HUES64 (cell line): ENCODE measurements around the gene CLASP1.
"Not testable (repeated sequence)": the region's sequence is repeated elsewhere in the genome, so short reads cannot be mapped to it uniquely, and the experiment has no call there.

Experiments
- H3K27ac ChIP-seq: 2 replicates; pipeline ENCODE4 v1.7.0; 2013; ENCODE audit warnings: low read depth, low read length, inconsistent platforms
- H3K27me3 ChIP-seq: 2 replicates; pipeline ENCODE4 v1.6.1; 2013; ENCODE audit warnings: mild to moderate bottlenecking, low read length; ENCODE audit not compliant: insufficient read depth
- H3K36me3 ChIP-seq: 2 replicates; pipeline ENCODE4 v1.6.1; 2013; ENCODE audit warnings: mild to moderate bottlenecking, low read length; ENCODE audit not compliant: insufficient read depth
- H3K4me1 ChIP-seq: 2 replicates; pipeline ENCODE4 v1.6.1; 2013; ENCODE audit warnings: mild to moderate bottlenecking, low read length, moderate library complexity; ENCODE audit not compliant: insufficient read depth
- H3K4me3 ChIP-seq: 2 replicates; pipeline ENCODE4 v1.5.1; 2013; ENCODE audit warnings: mild to moderate bottlenecking, low read length, moderate library complexity
- H3K9ac ChIP-seq: 2 replicates; pipeline ENCODE4 v1.6.1; 2013; ENCODE audit warnings: mild to moderate bottlenecking, low read depth, low read length
- H3K9me3 ChIP-seq: 2 replicates; pipeline ENCODE4 v1.6.1; 2013; ENCODE audit warnings: low read depth, low read length; ENCODE audit not compliant: insufficient read depth
- WGBS: fragments of 150-250, 120-280 bp; methylation state at CpG from one replicate; pipeline ENCODE4 v1.1.7; 2013; ENCODE audit warnings: missing lambda C conversion rate; 5-methylcytosine and 5-hydroxymethylcytosine counted together

CLASP1 gene

DNA sequence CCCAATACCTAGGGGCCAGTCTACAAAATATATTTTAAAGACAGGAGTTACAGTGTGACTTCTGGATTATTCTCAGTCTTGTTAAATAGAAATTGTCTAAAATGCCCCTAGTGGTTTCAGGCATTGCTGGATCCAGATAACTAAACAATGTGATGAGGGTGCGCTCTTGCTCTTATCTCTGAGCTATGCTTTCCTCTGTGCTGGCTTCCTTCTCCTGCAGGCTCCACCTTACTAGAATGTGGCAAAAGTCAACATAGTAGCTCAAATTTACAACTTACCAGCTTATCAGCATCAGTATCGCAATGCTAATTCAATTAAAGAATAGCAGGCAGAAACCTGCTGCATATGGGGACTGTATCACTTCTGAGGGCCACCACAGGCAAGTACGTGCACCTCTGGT lies 179.9 kb downstream of the CLASP1 start:
- Histone ChIP-seq H3K9ac (no peak overlapping the region), H3K4me1 (peaks cover 24% of the 10 kb centered on the region), H3K36me3 (peaks cover 45% of the 10 kb centered on the region), H3K4me3 (no peak overlapping the region), H3K9me3 (no peaks in the 10 kb centered on the region), H3K27me3 (no peaks in the 10 kb centered on the region), H3K27ac (no peak overlapping the region)
- 93% methylated on average over 3 of the region's 3 CpGs for WGBS

DNA sequence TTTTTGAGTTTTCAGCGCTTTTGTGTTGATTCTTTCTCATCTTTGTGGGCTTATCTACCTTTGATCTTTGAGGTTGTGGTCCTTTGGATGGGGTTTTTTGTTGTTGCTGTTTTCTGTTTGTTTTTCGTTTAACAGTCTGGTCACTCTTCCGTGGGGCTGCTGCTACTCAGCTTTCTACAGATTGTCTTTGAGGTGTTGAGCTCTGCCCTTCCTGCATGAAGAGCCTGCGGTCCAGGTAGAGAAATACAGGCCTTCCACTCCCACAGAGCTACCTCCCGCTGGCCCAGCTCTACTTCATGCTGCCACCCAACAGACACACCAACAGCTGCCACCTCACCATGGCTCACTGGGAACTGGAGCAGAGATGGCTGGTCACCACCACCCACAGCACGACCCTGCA lies 180.3 kb downstream of the CLASP1 start:
- 93% methylated on average over 6 of the region's 6 CpGs for WGBS
- Histone ChIP-seq H3K27me3 (no peaks in the 10 kb centered on the region), H3K4me1 (peaks cover 24% of the 10 kb centered on the region), H3K9ac (no peak overlapping the region), H3K4me3 (no peak overlapping the region), H3K27ac (no peak overlapping the region), H3K9me3 (no peaks in the 10 kb centered on the region), H3K36me3 (peaks cover 45% of the 10 kb centered on the region)

DNA sequence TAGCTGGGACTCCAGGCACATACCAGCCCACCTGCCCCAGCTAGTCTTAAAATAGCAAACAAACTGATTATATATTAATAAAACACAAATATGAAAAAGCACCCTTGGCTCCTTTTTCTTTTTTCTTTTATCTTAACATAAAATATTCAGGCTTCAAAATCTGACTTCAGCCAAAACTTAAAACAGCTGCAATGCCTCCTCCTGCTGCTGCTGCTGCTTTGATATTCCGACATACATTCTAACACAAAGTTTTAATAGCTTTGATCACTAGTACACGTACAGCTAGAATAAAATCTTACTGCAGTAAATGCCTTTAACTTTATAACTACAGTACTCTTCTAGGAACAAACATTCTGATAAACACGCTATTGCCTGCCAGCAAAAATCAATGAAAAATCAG lies 190.0 kb downstream of the CLASP1 start:
- no peaks in the 10 kb centered on the region for H3K9me3 ChIP-seq
- H3K27ac ChIP-seq: no peak overlapping the region
- H3K4me1 ChIP-seq: no peaks in the 10 kb centered on the region
- no peaks in the 10 kb centered on the region for H3K27me3 ChIP-seq
- 94% methylated on average over 3 of the region's 3 CpGs for WGBS
- no peak overlapping the region for H3K4me3 ChIP-seq
- peaks cover 87% of the 10 kb centered on the region for H3K36me3 ChIP-seq
- no peak overlapping the region for H3K9ac ChIP-seq

DNA sequence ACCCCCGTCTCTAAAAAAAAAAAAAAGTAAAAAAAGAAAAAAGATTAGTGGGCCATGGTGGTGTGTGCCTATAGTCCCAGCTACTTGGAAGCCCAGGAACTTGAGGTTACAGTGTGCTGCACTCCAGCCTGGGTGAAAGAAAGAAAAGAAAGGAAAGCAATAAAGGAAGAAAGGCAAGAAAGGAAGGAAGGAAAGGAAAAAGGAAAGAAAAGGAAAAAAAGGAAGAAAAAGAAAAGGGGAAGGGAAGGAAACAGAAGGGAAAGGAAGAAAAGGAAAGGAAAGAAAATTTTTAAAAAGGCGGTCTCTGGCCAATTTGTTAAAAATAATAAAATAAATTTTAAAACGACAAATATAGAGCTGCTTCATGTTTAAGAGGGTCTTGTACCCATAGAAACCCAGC lies 192.9 kb downstream of the CLASP1 start:
- Histone ChIP-seq H3K36me3 (peaks cover 77% of the 10 kb centered on the region), H3K9ac (no peak overlapping the region), H3K4me3 (no peak overlapping the region), H3K27me3 (no peaks in the 10 kb centered on the region), H3K9me3 (no peaks in the 10 kb centered on the region), H3K27ac (no peak overlapping the region), H3K4me1 (no peaks in the 10 kb centered on the region)
- WGBS: 95% methylated on average over 3 of the region's 3 CpGs

DNA sequence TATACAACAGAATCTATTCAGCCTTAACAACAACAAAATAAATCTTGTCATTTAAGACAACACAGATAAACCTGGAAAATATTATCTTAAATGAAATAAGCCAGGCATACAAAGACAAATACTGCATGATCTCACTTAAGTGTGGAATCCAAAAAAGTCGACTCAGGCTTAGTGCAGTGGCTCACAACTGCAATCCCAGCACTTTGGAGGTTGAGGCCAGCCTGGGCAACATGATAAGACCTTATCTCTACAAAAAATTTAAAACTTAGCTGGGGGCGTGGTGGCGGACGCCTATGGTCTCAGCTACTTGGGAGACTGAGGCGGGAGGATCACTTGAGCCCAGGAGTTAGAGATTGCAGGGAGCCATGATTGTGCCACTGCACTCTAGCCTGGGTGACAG lies 193.8 kb downstream of the CLASP1 start:
- H3K9ac ChIP-seq: no peak overlapping the region
- no peaks in the 10 kb centered on the region for H3K4me1 ChIP-seq
- 96% methylated on average over 5 of the region's 5 CpGs for WGBS
- H3K27ac ChIP-seq: no peak overlapping the region
- no peak overlapping the region for H3K4me3 ChIP-seq
- no peaks in the 10 kb centered on the region for H3K27me3 ChIP-seq
- no peaks in the 10 kb centered on the region for H3K9me3 ChIP-seq
- peaks cover 77% of the 10 kb centered on the region for H3K36me3 ChIP-seq

DNA sequence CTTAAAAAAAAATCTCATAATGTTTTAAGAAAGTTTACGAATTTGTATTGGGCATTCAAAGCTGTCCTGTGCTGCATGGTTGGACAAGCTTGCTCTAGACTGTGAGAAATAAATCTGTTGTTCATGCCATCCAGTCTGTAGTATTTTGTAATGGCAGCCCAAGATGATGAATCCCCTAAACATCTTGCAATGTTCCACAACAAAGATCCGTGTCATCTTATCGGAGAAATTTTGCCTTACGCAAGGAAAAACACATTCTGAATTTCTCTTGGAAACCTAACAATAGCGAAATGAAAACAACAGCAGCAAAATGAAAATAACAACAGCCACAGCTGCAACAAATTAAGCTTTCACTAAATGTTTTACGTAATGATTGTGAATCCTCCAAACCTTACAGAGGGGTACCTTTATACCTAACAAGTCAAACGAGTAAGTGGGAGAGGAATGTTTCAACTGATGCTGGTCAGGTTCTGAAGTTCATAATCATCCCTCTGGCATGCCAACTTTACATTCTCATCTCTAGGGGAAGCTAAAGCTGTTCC lies 194.6 kb downstream of the CLASP1 start:
- no peaks in the 10 kb centered on the region for H3K9me3 ChIP-seq
- 96% methylated on average over 7 of the region's 7 CpGs for WGBS
- no peaks in the 10 kb centered on the region for H3K27me3 ChIP-seq
- no peaks in the 10 kb centered on the region for H3K4me1 ChIP-seq
- no peak overlapping the region for H3K4me3 ChIP-seq
- no peak overlapping the region for H3K27ac ChIP-seq
- H3K9ac ChIP-seq: no peak overlapping the region
- H3K36me3 ChIP-seq: peaks cover 76% of the 10 kb centered on the region

DNA sequence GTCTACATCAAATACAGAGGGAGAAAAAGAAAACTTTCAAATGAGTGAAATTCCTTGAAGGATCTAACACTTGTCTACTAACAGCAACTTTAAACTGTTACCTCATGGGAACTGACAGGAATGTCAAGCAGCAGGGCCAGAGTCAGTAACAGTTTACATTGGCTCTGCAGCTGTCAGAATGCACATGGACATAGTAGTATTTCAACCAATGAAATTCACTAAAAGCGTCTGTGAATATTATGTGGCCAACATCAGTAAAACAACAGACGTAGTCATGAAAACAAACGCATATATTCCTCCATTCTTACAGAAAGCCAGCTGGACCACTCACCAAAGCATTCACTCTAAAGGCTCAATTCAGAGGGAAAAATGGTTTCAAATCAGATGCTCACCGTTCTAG lies 197.9 kb downstream of the CLASP1 start:
- no peak overlapping the region for H3K4me3 ChIP-seq
- H3K9ac ChIP-seq: no peak overlapping the region
- H3K27me3 ChIP-seq: no peaks in the 10 kb centered on the region
- H3K36me3 ChIP-seq: peaks cover 82% of the 10 kb centered on the region
- no peaks in the 10 kb centered on the region for H3K9me3 ChIP-seq
- H3K4me1 ChIP-seq: no peaks in the 10 kb centered on the region
- WGBS: 98% methylated on average over 4 of the region's 4 CpGs
- H3K27ac ChIP-seq: no peak overlapping the region

DNA sequence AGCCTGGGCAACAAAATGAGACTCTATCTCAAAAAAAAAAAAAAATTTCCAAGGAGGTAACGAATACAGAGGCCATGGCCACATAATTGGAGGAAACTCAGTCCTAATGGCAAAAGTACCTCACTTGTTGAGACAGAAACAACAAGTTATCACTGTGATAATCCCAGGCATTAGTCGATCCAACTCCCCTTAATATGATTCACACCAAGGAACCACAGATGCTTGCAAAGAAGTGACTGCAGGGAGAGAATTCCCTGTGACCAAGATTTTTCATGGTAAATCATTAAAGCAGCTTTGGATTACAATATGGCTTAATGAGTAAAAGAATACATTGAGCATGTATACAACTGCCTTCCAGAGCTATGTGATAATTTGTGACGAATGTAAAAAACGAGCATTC lies 199.0 kb downstream of the CLASP1 start:
- H3K4me3 ChIP-seq: no peak overlapping the region
- H3K27ac ChIP-seq: no peak overlapping the region
- H3K9ac ChIP-seq: no peak overlapping the region
- no peaks in the 10 kb centered on the region for H3K4me1 ChIP-seq
- H3K36me3 ChIP-seq: peaks cover 83% of the 10 kb centered on the region
- no peaks in the 10 kb centered on the region for H3K27me3 ChIP-seq
- no peaks in the 10 kb centered on the region for H3K9me3 ChIP-seq
- WGBS: 93% methylated on average over 4 of the region's 4 CpGs

DNA sequence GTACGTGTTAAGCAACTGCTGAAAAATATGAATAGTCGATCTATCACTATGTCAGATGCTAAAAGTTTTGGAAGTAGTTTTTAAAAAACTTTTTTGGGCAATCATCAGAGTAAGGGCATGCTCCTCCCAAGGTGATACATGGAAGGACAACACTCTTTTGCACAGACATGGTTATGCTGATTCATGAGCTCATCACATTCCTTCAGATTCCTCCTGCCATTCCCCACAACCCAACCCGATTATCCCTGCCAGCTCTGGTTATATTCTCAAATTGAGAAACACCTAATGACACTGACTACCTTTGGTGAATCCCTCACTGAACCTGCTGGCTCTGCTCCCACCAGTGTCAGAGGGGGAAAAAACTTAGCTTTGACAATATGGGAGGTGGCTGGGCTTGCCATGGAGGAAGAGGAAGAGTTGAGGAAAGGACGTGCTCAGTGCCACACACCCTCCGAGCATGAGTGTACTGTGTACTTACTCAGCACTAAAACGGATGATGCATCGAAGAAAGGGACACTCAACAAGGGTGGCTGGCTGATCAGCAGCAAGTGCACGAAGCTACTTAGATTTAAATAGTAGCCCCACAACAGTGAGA lies 202.5 kb downstream of the CLASP1 start:
- Histone ChIP-seq H3K9ac (no peak overlapping the region), H3K27me3 (no peaks in the 10 kb centered on the region), H3K36me3 (peaks cover 92% of the 10 kb centered on the region), H3K4me3 (no peak overlapping the region), H3K9me3 (no peaks in the 10 kb centered on the region), H3K4me1 (no peaks in the 10 kb centered on the region), H3K27ac (no peak overlapping the region)
- 96% methylated on average over 8 of the region's 8 CpGs for WGBS

DNA sequence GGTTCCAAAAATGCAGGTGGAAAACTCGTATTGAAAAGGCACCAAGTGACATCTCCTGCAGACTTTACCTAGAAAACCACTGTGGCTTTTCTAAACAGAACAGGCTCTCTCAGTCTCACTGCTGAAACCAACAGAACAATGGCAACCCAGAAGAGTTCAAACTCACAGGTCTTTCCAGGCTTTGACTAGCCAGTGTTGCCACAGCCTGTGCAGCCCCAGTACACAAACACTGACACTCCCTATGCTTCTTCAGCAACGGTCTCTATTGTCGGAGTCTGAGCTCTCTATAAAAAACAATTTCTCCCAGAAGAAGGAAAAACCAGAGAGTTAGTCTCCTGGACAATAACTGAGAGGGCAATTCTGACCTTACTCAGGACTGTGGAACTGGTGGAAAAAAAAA lies 206.4 kb downstream of the CLASP1 start:
- 94% methylated on average over 3 of the region's 3 CpGs for WGBS
- Histone ChIP-seq H3K27ac (no peak overlapping the region), H3K4me1 (no peaks in the 10 kb centered on the region), H3K9ac (no peak overlapping the region; the same call in 1 of the 2 replicates), H3K27me3 (no peaks in the 10 kb centered on the region), H3K36me3 (peaks cover 72% of the 10 kb centered on the region), H3K4me3 (no peak overlapping the region), H3K9me3 (no peaks in the 10 kb centered on the region)

DNA sequence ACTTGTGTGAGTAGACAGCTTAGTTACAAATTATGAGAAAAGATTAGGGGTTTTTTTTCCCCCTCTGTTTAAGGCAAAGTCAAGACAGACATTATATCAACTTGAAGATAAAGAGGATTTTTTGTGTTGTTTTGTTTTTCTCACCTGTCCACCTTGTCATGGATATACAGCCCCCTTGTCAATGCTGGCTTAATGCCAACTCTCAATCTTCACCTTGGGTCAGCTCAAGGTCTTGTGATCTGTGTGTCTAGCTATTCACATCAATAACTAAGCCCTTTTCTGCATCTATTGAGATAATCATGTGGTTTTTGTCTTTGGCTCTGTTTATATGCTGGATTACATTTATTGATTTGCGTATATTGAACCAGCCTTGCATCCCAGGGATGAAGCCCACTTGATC lies 211.0 kb downstream of the CLASP1 start:
- no CpG with 5 or more reads among the region's 1 CpG for WGBS
- H3K27ac ChIP-seq, H3K4me3 ChIP-seq, H3K9me3 ChIP-seq, H3K4me1 ChIP-seq, H3K9ac ChIP-seq, H3K27me3 ChIP-seq: not testable (repeated sequence)
- peaks cover 29% of the 10 kb centered on the region for H3K36me3 ChIP-seq

DNA sequence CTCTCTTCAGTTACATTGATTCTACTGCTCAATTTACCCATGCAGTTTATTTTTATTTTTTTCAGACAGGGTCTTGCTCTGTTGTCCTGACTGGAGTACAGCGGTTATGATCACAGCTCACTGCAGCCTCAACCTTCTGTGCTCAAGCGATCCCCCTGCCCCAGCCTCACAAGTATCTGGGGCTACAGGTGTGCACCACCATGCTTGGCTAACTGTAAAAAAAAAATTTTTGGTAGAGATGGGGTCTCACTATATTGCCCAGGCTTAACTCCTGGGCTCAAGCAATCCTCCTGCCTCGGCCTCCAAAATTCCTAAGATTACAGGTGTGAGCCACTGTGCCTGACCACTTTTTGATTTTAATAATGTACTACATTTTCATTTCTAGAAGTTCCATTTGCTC lies 212.3 kb downstream of the CLASP1 start:
- Histone ChIP-seq H3K4me3 (no peak overlapping the region), H3K27me3 (no peaks in the 10 kb centered on the region), H3K4me1 (no peaks in the 10 kb centered on the region), H3K36me3 (peaks cover 21% of the 10 kb centered on the region), H3K9ac (no peak overlapping the region), H3K27ac (no peak overlapping the region), H3K9me3 (no peaks in the 10 kb centered on the region)
- WGBS: 97% methylated on average over 3 of the region's 3 CpGs
